NCI-H524 treated with DMSO at 0.1 percent for 48 hours (cell line): ENCODE data around the gene NUBPL.
"Not testable (repeated sequence)": the region's sequence is repeated elsewhere in the genome, so short reads cannot be mapped to it uniquely, and the experiment has no call there.

Source experiments
- DNase-seq: peaks from one replicate; lab custom pipeline; 2025; lab: John Stamatoyannopoulos, UW

The NUBPL gene

GRCh38 chr14:31745741-31746140 lies 184.5 kb downstream of the NUBPL start:
- DNase-seq = no peak

- DNase-seq = no peak
Observed at GRCh38 chr14:31746326-31746725, 185.1 kb downstream of the NUBPL start.

DNA sequence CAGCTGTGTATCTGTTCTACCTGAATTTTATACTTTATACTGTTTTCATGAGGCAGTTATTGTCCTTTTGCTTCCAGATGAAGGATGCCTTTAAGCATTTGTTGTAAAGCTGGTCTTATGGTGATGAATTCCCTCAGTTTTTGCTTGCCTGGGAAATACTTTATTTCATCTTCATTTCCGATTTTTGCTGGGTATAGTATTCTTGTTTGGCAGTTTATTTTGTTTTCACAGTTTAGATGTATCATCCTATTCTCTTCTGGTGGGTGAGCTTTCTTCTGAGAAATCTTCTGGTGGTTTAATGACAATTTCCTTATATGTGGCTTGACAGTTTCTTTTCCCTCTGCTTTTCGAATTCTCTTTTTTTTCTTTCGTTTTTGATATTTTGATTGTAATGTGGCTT lies 188.1 kb downstream of the NUBPL start:
- DNase-seq = no peak

- not testable (repeated sequence) for DNase-seq
Observed at GRCh38 chr14:31751047-31751446, 189.8 kb downstream of the NUBPL start.

DNA sequence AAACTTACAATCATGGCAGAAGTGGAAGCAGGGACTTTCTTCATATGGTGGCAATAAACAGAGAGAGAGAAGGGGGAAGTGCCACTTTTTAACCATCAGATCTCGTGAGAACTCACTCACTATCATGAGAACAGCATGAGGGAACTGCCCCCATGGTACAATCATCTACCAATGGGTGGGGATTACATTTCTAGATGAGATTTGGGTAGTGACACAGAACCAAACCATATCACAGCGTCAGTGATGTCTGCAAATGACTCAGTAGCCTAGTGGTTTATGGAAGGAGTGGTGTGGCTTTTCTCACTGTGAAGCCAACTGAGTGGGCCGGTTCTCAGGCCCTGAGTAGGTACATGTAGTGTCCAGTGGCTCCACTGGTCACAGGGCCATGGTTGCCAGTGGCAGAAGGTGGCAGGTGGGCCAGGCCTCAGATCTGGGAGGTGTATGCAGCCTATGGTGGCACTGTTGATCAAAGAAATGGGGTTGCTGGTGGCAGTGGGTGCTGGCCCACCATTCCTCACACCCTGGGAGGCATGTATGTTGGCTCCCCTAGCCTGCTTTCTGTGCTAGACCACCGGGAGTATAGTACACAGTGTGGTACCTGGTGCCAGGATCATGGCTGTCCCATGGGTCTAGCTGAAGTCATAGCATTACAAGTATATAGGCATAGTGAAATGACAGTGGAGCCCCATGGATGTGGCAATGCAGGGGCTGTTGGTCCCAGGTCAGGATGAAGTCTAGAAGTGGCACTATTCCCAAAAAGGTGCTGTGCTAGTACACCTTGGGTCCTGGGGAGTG lies 191.9 kb downstream of the NUBPL start:
- no peak for DNase-seq

DNA sequence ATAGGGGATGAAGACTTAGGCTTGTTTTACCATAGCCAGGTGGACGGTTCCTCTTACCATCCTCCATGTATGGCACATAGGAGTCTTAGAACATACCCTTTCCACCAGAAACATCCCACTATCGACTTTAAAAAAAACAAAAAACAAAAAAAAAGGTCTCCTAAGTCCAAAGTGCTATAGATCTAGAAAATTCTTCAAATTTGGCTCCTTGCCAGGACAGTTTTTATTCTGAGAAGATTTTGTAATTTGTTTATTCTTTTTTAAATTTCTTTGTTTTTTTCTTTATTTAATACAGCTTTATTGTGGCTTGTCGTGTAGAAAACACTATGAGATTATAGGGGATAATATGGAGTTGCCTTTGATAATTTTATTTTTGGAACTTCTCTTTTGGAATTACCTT lies 197.7 kb downstream of the NUBPL start:
- no peak for DNase-seq

DNA sequence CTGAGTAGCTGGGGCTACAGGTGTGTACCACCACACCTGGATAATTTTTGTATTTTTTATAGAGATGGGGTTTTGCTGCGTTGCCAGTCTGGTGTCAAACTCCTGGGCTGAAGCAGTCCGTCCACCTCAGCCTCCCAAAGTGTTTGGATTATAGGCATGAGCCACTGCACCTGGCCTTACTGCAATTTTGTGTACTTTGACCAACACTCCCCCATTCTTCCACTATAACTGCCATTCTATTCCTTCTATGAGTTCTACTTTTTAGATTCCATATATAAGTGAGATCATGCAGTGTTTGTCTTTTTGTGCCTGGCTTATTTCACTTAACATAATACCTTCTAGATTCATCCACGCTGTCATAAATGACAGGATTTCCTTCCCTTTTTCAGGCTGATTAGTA lies 199.1 kb downstream of the NUBPL start:
- DNase-seq = no peak

DNA sequence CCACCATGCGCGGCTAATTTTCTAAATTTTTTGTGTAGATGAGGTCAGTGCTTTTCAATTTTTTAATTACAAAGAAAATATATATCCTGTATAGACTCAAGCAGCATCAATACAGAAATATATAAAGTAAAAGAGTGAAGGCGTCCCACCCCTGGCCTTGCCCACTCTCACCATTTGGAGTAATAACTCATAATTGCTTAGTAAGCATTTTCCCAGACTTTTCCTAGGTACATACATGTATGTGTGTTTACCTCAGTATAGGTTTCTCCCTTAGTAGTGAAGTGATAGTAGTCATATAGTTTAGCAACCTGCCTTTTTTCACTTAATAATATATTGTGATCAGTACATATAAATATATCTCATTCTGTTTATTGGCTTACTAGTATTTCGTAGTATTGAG lies 200.1 kb downstream of the NUBPL start:
- no peak for DNase-seq

- DNase-seq = no peak
Observed at GRCh38 chr14:31763041-31763440, 201.8 kb downstream of the NUBPL start.

DNA sequence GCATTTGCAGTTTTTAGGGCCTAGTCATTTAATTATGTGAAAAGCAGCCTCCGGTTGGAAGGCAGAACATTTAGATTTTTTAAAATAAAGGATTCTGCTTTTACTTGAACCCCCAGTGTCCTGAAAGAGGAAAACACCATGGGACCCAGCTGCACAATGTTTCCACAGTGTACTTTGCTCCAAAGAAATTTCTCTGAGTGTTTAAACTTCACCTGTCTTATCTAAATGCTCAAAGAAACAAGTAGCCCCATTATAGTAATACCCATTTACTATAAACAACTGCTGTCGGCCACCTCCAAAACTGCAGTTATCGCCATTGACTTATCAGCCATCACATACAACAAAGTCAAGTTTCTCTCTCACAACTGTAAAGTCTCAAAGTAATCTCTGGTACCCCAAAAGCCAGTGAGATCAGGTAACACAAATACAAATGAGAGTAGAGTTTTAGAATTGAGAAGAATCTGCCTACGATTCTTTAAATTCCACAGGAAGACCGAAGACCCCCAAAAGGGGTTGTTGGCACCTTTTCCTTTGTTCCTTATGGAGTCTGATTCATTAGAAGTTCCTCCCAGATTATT lies 205.2 kb downstream of the NUBPL start:
- no peak for DNase-seq

DNA sequence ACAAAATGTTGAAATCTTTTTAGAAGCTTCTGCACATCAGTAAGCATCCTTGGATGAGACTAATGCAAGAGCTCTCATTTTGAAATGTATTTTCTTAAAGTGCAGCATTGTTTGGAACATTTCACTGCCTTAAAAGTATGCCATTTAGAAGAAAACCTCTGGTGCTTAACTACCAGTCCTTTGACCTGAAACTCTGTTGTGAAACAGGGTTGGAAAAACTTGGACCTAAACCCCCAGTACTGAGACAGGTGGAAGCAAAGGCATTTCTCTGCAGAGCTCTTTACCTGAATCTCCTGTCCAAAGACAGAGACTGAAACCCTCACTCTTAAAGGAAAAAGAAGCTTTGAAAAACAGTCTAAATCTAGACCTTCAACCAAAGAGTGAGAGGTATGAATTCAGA lies 207.2 kb downstream of the NUBPL start:
- DNase-seq = no peak

- no peak for DNase-seq
Observed at GRCh38 chr14:31770271-31770670, 209.1 kb downstream of the NUBPL start.

GRCh38 chr14:31774567-31774966 lies 213.4 kb downstream of the NUBPL start:
- DNase-seq = no peak

- no peak for DNase-seq
Observed at GRCh38 chr14:31777312-31777711, 216.1 kb downstream of the NUBPL start.

DNA sequence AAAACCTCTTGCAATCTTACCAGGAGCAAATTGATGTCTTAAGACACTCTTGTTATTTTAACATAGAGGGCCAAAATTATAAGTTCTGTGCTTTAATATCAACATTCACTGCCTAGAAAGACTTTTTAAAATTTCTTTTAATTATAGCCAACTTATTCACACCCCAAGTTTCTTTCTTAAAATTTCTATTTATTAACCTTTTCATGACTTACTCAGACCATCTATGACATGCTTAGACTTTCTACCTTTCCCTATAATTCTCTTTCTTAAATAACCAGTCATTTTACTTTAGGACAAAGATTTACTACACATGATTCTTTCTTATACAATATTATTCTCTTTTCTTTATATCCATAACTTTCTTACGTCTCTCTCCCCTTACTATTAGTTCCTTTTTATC lies 220.4 kb downstream of the NUBPL start:
- no peak for DNase-seq

GRCh38 chr14:31785574-31785973 lies 224.4 kb downstream of the NUBPL start:
- no peak for DNase-seq

GRCh38 chr14:31787377-31787776 lies 226.2 kb downstream of the NUBPL start:
- DNase-seq = no peak

- no peak for DNase-seq
Observed at GRCh38 chr14:31788340-31788739, 227.1 kb downstream of the NUBPL start.

GRCh38 chr14:31792726-31793125 lies 231.5 kb downstream of the NUBPL start:
- DNase-seq = no peak

- not testable (repeated sequence) for DNase-seq
Observed at GRCh38 chr14:31797946-31798345, 236.7 kb downstream of the NUBPL start.

DNA sequence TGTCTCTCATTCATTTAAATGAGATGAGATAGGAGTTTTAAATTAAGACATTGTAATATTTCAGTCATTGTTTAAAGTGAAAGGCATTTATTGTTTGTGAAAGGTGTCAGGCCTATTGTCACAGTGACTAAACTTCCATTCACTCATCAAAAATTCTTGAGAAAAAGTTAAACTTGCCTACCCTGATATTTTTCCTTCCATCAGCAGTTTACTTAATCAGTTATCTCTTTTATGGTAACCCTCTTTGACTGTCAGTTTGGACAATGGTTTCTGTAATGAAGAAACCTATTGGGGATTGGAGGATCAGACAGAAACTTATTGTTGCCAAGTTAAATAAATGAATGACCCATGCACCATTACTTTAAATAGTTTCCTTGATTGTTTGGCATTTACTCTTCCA lies 241.6 kb downstream of the NUBPL start:
- DNase-seq = no peak

DNA sequence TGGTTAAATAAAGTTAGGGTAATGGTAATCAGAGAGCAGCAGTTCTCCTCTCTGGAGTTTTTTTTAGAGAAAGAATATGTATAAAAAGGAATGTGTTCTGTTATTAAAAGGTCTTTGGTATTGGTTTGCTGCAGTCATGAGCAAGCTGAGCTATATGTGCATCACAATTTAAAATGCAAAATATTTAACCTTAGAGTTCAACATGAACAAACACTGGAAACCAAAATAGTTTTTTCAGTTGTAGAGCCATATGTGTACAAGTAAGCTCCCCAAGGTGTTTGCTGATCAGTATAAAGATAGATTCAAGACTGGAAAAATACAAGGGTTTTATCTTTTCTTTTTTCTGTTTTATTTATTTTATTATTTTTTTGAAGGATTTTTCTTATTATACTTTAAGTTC lies 245.0 kb downstream of the NUBPL start:
- DNase-seq = no peak

DNA sequence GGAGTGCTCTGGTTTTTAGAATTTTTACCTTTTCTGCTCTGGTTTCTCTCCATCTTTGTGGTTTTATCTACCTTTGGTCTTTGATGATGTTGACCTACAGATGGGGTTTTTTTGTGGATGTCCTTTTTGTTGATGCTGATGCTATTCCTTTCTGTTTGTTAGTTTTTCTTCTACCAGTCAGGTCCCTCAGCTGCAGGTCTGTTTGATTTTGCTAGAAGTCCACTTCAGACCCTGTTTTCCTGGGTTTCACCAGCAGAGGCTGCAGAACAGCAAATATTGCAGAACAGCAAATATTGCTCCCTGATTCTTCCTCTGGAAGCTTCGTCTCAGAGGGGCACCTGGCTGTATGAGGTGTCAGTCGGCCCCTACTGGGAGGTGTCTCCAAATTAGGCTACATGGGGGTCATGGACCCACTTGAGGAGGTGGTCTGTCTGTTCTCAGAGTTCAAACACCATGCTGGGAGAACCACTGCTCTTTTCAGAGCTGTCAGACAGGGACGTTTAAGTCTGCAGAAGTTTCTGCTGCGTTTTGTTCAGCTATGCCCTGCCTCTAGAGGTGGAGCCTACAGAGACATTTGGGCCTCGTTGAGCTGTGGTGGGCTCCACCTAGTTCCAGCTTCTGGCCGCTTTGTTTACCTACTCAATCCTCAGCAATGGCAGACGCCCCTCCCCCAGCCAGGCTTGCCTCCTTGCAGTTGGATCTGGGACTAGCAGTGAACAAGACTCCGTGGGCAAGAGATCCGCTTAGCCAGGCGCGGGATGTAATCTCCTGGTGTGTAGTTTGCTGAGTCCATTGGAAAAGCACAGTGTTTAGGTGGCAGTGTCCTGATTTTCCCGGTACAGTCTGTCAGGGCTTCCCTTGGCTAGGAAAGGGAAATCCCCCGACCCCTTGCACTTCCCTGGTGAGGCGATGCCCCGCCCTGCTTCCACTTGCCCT lies 250.8 kb downstream of the NUBPL start:
- DNase-seq = not testable (repeated sequence)
